Measurements from ENCODE around the gene ELOB.
A peak's percentile ranks its signal among the peaks of the same experiment; 100 is the strongest.

Gene ELOB

GRCh38 chr16:2777231-2777902 is at the start of gene ELOB (continued):
- TF ChIP-seq TRIM28 (IDR thresholded peaks at IDR 0.05; ENCODE audit: borderline replicate concordance, low read length) = no peak
- TF ChIP-seq ZNF214 (tag by site-specific recombination; IDR thresholded peaks at IDR 0.05; ENCODE audit: borderline replicate concordance) = no peak
- TF ChIP-seq ZNF132 (tag by site-specific recombination; IDR thresholded peaks at IDR 0.05; ENCODE audit: borderline replicate concordance) = no peak
- TF ChIP-seq ZFHX2 (tag by site-specific recombination; conservative IDR thresholded peaks at IDR 0.05) = no peak
- no peak for TF ChIP-seq ZNF121 (tag by site-specific recombination; IDR thresholded peaks at IDR 0.05)
- peak; percentile 72; the same call in 1 of the 2 replicates for TF ChIP-seq ZNF324 (tag by site-specific recombination; IDR thresholded peaks at IDR 0.05)
- peak; percentile 70 for TF ChIP-seq ZNF341 (tag by site-specific recombination; IDR thresholded peaks at IDR 0.05; ENCODE audit: low read depth)
- TF ChIP-seq ZNF488 (tag by site-specific recombination; IDR thresholded peaks at IDR 0.05) = no peak
- peak; percentile 94 for TF ChIP-seq ZBTB7A (tag by site-specific recombination; IDR thresholded peaks at IDR 0.05; ENCODE audit: low read depth)
- TF ChIP-seq OVOL3 (tag by site-specific recombination; IDR thresholded peaks at IDR 0.05) = no peak
- TF ChIP-seq ZNF157 (tag by site-specific recombination; IDR thresholded peaks at IDR 0.05) = no peak
- no peak for TF ChIP-seq BCL6B (tag by site-specific recombination; IDR thresholded peaks at IDR 0.05)
- TF ChIP-seq ZNF16 (tag by site-specific recombination; IDR thresholded peaks at IDR 0.05; ENCODE audit: low read depth) = no peak
- TF ChIP-seq PRDM6 (tag by site-specific recombination; IDR thresholded peaks at IDR 0.05) = no peak

GRCh38 chr16:2825906-2826305 is 48.8 kb upstream of the ELOB start:
- ChIA-PET POLR2A (no interaction called here), CTCF (interaction anchor here (0.6 kb wide), 1 partner anchor 78 kb away, joined by 3 read pairs; no protein-coding TSS in a partner anchor)
- Histone ChIP-seq H3K36me3 (ENCODE audit: control insufficient read depth in 2 of 2, insufficient read depth in 1 of 2, low read length in 2 of 2) (no peaks in the 10 kb centered on the region), H3K4me3 (ENCODE audit: low read depth, low read length) (no peak overlapping the region), H3K9me3 (ENCODE audit: control insufficient read depth, insufficient read depth, low read depth, low read length) (no peaks in the 10 kb centered on the region), H3K4me1 (ENCODE audit: control insufficient read depth, insufficient read depth, low read length) (no peaks in the 10 kb centered on the region), H3K27ac (ENCODE audit: extremely low read depth, low read depth, low read length) (no peak overlapping the region)
- TF ChIP-seq EGR2 (tag by site-specific recombination; IDR thresholded peaks at IDR 0.05; ENCODE audit: low read depth) (peak; percentile 61), ZNF311 (tag by site-specific recombination; IDR thresholded peaks at IDR 0.05; ENCODE audit: borderline replicate concordance) (no peak), ZNF529 (tag by site-specific recombination; IDR thresholded peaks at IDR 0.05; ENCODE audit: insufficient replicate concordance) (no peak), PRDM1 (tag by site-specific recombination; IDR thresholded peaks at IDR 0.05) (peak; percentile 45; the same call in 1 of the 2 replicates), ZFHX2 (tag by site-specific recombination; conservative IDR thresholded peaks at IDR 0.05) (peak; percentile 65)

- Histone ChIP-seq H3K9me3 (ENCODE audit: control insufficient read depth, insufficient read depth, low read depth, low read length) (no peaks in the 10 kb centered on the region), H3K4me3 (ENCODE audit: low read depth, low read length) (no peak overlapping the region), H3K36me3 (ENCODE audit: control insufficient read depth in 2 of 2, insufficient read depth in 1 of 2, low read length in 2 of 2) (no peaks in the 10 kb centered on the region), H3K4me1 (ENCODE audit: control insufficient read depth, insufficient read depth, low read length) (no peaks in the 10 kb centered on the region), H3K27ac (ENCODE audit: extremely low read depth, low read depth, low read length) (no peak overlapping the region)
- ChIA-PET POLR2A (no interaction called here), CTCF (no interaction called here)
- TF ChIP-seq ZNF513 (tag by site-specific recombination; IDR thresholded peaks at IDR 0.05) = no peak
- TF ChIP-seq EGR2 (tag by site-specific recombination; IDR thresholded peaks at IDR 0.05; ENCODE audit: low read depth) = peak; percentile 55; the same call in 1 of the 2 replicates
- peak; percentile 70 for TF ChIP-seq ZFHX2 (tag by site-specific recombination; conservative IDR thresholded peaks at IDR 0.05)
Observed at GRCh38 chr16:2825049-2825742, 48.1 kb upstream of the ELOB start.
